Type B pancreatic cell (in vitro differentiated cells): Measurements from ENCODE around the gene CLCN4. TPM values are rescaled to one million over a fixed set of nuclear protein-coding genes. Genes with fewer than 3 reads are reported as not detected.

Experiments used
- DNase-seq: peaks from one replicate; pipeline ENCODE4 v3.0.0; 2021; ENCODE audit warnings: mixed read lengths; ENCODE audit not compliant: unreplicated experiment; ENCODE audit errors: extremely low spot score
- H3K27ac Mint-ChIP-seq: 2 replicates; pipeline ENCODE4 v1.8.0; 2021; ENCODE audit warnings: mild to moderate bottlenecking, mixed read lengths
- H3K27me3 Mint-ChIP-seq: 2 replicates; pipeline ENCODE4 v1.8.0; 2021; ENCODE audit warnings: mixed read lengths
- H3K36me3 Mint-ChIP-seq: 2 replicates; pipeline ENCODE4 v1.8.0; 2021; ENCODE audit warnings: mixed read lengths
- H3K4me1 Mint-ChIP-seq: one replicate; pipeline ENCODE4 v1.8.0; 2021; ENCODE audit warnings: mixed read lengths; ENCODE audit not compliant: unreplicated experiment
- H3K4me3 Mint-ChIP-seq: 2 replicates; pipeline ENCODE4 v1.8.0; 2021; ENCODE audit warnings: mild to moderate bottlenecking, mixed read lengths
- H3K9me3 Mint-ChIP-seq: 2 replicates; pipeline ENCODE4 v1.8.0; 2021; ENCODE audit warnings: mixed read lengths
- total RNA-seq: library from RNA; stranded (reverse); gene quantifications from 2 replicates; pipeline ENCODE4 v1.2.1, GENCODE V29; 2021; ENCODE audit warnings: low replicate concordance
- TF ChIP-seq, protein P1 (sequence below): fragments of 200-600 bp; sonication (generic); conservative IDR thresholded peaks from 2 replicates; pipeline ENCODE4 v1.5.0; 2021; ENCODE audit warnings: antibody characterized with exemption, mild to moderate bottlenecking

The CLCN4 gene
- total RNA-seq, 1 donor from 2014 or later: 13.0 TPM

DNA sequence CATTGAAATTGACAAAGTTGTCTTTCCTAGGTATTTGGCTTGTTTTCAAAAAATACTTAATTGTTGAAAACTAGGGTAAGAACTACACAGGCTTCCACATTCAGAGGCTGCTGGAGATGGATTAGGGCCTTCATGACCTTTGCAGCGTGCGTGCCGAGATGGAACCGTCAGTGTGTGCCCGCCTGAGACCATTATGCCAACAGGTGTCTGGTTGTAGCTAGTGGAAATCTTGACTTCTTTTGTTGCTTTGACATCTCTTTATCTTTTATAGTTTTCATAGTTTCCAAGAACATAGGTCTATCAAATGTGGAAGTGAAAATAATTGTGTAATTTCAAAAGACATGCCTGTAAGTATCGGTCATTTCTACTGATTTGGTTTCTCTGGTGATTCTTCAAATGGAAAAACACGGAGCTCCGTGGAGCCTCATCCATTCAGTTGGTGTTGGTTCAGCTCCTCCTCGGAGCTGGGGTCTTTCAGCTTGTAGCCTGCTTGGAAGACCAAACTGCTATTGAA, 38.9 kb upstream of the CLCN4 start:
- Mint-ChIP-seq H3K4me3 (no peak overlapping the region), H3K9me3 (peaks cover 12% of the 10 kb centered on the region), H3K36me3 (peaks cover 44% of the 10 kb centered on the region), H3K27me3 (no peaks in the 10 kb centered on the region), H3K4me1 (no peaks in the 10 kb centered on the region), H3K27ac (no peak overlapping the region)
- no peak for DNase-seq
- TF ChIP-seq, protein P1, sequence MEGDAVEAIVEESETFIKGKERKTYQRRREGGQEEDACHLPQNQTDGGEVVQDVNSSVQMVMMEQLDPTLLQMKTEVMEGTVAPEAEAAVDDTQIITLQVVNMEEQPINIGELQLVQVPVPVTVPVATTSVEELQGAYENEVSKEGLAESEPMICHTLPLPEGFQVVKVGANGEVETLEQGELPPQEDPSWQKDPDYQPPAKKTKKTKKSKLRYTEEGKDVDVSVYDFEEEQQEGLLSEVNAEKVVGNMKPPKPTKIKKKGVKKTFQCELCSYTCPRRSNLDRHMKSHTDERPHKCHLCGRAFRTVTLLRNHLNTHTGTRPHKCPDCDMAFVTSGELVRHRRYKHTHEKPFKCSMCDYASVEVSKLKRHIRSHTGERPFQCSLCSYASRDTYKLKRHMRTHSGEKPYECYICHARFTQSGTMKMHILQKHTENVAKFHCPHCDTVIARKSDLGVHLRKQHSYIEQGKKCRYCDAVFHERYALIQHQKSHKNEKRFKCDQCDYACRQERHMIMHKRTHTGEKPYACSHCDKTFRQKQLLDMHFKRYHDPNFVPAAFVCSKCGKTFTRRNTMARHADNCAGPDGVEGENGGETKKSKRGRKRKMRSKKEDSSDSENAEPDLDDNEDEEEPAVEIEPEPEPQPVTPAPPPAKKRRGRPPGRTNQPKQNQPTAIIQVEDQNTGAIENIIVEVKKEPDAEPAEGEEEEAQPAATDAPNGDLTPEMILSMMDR: no peak

DNA sequence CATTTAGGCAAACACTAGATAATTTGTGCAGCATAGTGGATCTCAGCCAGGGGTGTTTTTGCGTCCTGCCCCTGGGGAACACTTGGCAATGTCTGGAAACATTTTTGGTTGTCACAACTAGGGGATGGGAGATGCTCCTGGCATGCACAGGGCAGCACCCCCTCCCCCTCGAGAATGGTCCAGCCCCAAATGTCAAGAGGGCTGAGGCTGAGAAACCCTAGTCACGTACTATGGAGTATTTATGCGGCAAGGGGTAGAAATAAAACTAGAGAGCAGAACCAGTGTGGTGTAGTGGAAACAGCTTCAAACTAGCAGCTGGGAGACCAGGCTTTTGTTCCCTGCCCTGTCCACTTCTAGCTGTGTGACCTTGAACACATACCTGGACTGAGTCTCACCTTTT, 38.2 kb upstream of the CLCN4 start:
- Mint-ChIP-seq H3K4me3 (no peak overlapping the region), H3K4me1 (no peaks in the 10 kb centered on the region), H3K9me3 (peaks cover 12% of the 10 kb centered on the region), H3K27ac (no peak overlapping the region), H3K27me3 (no peaks in the 10 kb centered on the region), H3K36me3 (peaks cover 44% of the 10 kb centered on the region)
- TF ChIP-seq, protein P1: no peak
- DNase-seq: no peak

DNA sequence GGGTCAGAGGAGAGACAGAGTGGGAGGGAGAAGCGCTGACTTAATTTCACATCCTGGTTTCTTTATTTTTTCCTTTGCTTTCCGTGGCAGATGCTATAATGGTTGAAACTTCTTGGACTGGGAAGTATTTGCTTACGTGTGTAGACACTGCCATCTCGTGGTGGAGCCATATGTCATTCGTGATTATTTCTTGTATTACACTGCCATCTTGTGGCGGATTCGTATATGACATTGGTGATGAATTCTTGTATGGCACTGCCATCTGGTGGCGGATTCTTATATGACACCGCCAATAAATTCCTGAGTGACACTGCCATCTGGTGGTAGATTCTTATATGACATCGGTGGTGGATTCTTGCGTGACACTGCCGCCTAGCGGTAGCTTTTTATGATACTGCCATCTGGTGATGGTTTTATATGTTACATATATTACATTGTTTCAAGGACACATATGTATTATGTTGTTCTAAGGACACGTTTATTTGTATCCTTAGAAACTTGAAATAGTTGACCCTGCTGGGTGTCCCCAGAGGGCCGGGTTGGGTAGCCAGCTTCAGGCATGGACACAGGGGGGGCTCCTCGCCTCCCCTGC, 37.3 kb upstream of the CLCN4 start:
- DNase-seq: peak; percentile 79
- Mint-ChIP-seq H3K9me3 (peaks cover 12% of the 10 kb centered on the region), H3K36me3 (peaks cover 44% of the 10 kb centered on the region), H3K27me3 (no peaks in the 10 kb centered on the region), H3K27ac (peak overlapping the region; percentile 58), H3K4me3 (peak overlapping the region; percentile 16), H3K4me1 (no peaks in the 10 kb centered on the region)
- TF ChIP-seq, protein P1: peak; percentile 100

DNA sequence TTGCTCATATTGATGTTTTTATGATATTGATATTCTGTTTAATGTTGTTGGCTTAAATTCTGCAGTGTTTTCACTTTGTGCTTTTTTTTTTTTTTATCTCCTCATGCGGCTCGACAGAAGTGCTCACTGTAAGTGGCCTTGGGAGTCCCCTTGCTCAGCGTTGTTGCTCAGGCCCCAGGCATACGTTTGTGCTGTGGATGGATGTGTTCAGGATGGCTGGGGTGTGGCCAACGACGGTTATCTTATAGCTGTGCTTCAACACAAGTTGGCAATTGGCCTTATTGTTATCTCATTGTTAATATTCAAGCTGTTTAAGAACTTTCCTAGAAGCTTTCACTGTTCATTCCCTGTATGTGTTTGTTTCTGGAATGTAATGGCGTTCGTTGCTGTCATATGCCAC, 36.4 kb upstream of the CLCN4 start:
- no peaks in the 10 kb centered on the region for H3K4me1 Mint-ChIP-seq
- no peak overlapping the region for H3K4me3 Mint-ChIP-seq
- H3K27me3 Mint-ChIP-seq: no peaks in the 10 kb centered on the region
- peaks cover 48% of the 10 kb centered on the region for H3K36me3 Mint-ChIP-seq
- TF ChIP-seq, protein P1: no peak
- DNase-seq: no peak
- H3K27ac Mint-ChIP-seq: no peak overlapping the region
- peaks cover 12% of the 10 kb centered on the region for H3K9me3 Mint-ChIP-seq

DNA sequence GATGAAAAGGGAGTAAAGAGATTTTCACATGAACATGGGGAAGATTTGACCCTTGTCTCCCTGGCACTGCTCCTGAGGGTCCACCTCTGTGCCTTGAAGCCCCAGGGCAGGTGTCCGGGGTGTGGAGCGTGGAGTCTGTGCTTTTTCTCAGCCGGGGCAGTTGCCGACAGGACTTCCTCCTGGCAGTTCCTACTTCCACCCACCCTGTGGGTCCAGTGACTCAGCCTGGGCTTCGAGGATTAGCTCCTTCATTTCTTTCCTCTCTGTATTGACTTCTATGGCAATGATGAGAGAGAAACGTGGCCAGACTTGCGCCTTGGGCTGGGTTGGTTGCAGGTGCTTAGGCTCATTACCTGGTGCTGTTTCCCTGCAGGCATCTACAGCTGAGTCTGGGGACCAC, 35.9 kb upstream of the CLCN4 start:
- Mint-ChIP-seq H3K4me1 (no peaks in the 10 kb centered on the region), H3K27ac (no peak overlapping the region), H3K9me3 (peaks cover 12% of the 10 kb centered on the region), H3K4me3 (no peak overlapping the region), H3K36me3 (peaks cover 48% of the 10 kb centered on the region), H3K27me3 (no peaks in the 10 kb centered on the region)
- TF ChIP-seq, protein P1: no peak
- DNase-seq: no peak
